ENCODE results near the gene COL4A2.

GRCh38 chr13:110350509-110350908 is 43.4 kb downstream of the COL4A2 start:
- TF ChIP-seq EGR1 (IDR thresholded peaks at IDR 0.05; ENCODE audit: low read depth) (no peak), FOSL1 (IDR thresholded peaks at IDR 0.05; ENCODE audit: low read depth) (no peak), EZH2phosphoT487 (IDR thresholded peaks at IDR 0.05; ENCODE audit: borderline replicate concordance) (no peak), EZH2 (IDR thresholded peaks at IDR 0.05) (no peak), POLR2AphosphoS5 (IDR thresholded peaks at IDR 0.05; ENCODE audit: low read depth, low read length) (no peak), POLR2A (IDR thresholded peaks at IDR 0.05; ENCODE audit: borderline replicate concordance, extremely low read depth, insufficient read depth, insufficient read length) (no peak), CTCF (IDR thresholded peaks at IDR 0.05 in 2 of 3, conservative IDR thresholded peaks at IDR 0.05 in 1 of 3; ENCODE audit: borderline replicate concordance in 1 of 3, insufficient read depth in 1 of 3, low read depth in 2 of 3, low read length in 2 of 3) (no peak), ZNF274 (IDR thresholded peaks at IDR 0.05; ENCODE audit: low read depth, low read length) (no peak)
